Dermis microvascular lymphatic vessel endothelial cell (primary cell): Measurements from ENCODE around the gene SNX5. TPM values are rescaled to one million over a fixed set of nuclear protein-coding genes. Genes with fewer than 3 reads are reported as not detected.

Experiments used
- DNase-seq, 2 donors: peaks; one replicate each; pipeline versions ENCODE4 v3.0.0 to v3.0.0-alpha.2; 2010; ENCODE audit warnings: low read depth in 2 of 2
- total RNA-seq: library from RNA; depleted of rRNA; stranded (reverse); fragments of >200 nt; gene quantifications from 2 replicates; pipeline ENCODE4 v1.2.1, GENCODE V29; 2014

The SNX5 gene
- total RNA-seq: 62.8 and 72.5 TPM in 2 replicates

- DNase-seq: peak; percentile 97 to 100
Observed at GRCh38 chr20:17968366-17969277, at the start of gene SNX5, which contains the start of gene MGME1. TSS of gene SNX5 (minus strand) at chr20:17968794. CDS start at chr20:17968425, 369 bp downstream. TSS of gene MGME1 (plus strand) at chr20:17969018. CDS start at chr20:17969860, 842 bp downstream.

- no peak for DNase-seq
Observed at GRCh38 chr20:18018100-18018499, 49.5 kb upstream of the SNX5 start.

- DNase-seq: no peak
Observed at GRCh38 chr20:18016772-18017171, 48.2 kb upstream of the SNX5 start.

- DNase-seq: no peak
Observed at GRCh38 chr20:18014411-18014810, 45.8 kb upstream of the SNX5 start.

- no peak for DNase-seq
Observed at GRCh38 chr20:18012901-18013300, 44.3 kb upstream of the SNX5 start.

- DNase-seq: no peak
Observed at GRCh38 chr20:18011951-18012645, 43.5 kb upstream of the SNX5 start.

- DNase-seq: no peak
Observed at GRCh38 chr20:18011482-18011881, 42.9 kb upstream of the SNX5 start.

- no peak for DNase-seq
Observed at GRCh38 chr20:18009116-18009515, 40.5 kb upstream of the SNX5 start.

GRCh38 chr20:18007534-18008292, 39.1 kb upstream of the SNX5 start:
- DNase-seq: no peak

GRCh38 chr20:18006684-18007083, 38.1 kb upstream of the SNX5 start:
- no peak for DNase-seq

GRCh38 chr20:18005990-18006364, 37.4 kb upstream of the SNX5 start:
- DNase-seq: no peak

GRCh38 chr20:18005170-18005989, 36.8 kb upstream of the SNX5 start:
- DNase-seq: no peak

GRCh38 chr20:18004384-18005031, 35.9 kb upstream of the SNX5 start:
- DNase-seq: no peak

- DNase-seq: no peak
Observed at GRCh38 chr20:18003897-18004296, 35.3 kb upstream of the SNX5 start.

GRCh38 chr20:18001131-18001921, 32.7 kb upstream of the SNX5 start:
- DNase-seq: peak in 1 of 2 donors; percentile 29

- no peak for DNase-seq
Observed at GRCh38 chr20:17999566-17999965, 31.0 kb upstream of the SNX5 start.

- DNase-seq: no peak
Observed at GRCh38 chr20:17998446-17998845, 29.9 kb upstream of the SNX5 start.

GRCh38 chr20:17995967-17996819, 27.6 kb upstream of the SNX5 start:
- peak; percentile 44 to 68 for DNase-seq

- peak in 1 of 2 donors; percentile 54 for DNase-seq
Observed at GRCh38 chr20:17993546-17993945, 25.0 kb upstream of the SNX5 start.
